ENCODE results near the gene LRPAP1. TPM values are rescaled to one million over a fixed set of nuclear protein-coding genes. Genes with fewer than 3 reads are reported as not detected.
"Not testable (repeated sequence)": the region's sequence is repeated elsewhere in the genome, so short reads cannot be mapped to it uniquely, and the experiment has no call there.

LRPAP1 gene
- polyA plus RNA-seq, 1 of the 3 experiments (the other 2 are of a cell fraction) = 209 TPM

GRCh38 chr4:3555459-3556070 lies 23.3 kb upstream of the LRPAP1 start:
- H3K79me2 ChIP-seq (ENCODE audit: insufficient read depth); H2AFZ ChIP-seq (ENCODE audit: low read depth); H3K27ac ChIP-seq (ENCODE audit: low read depth in 2 of 2, low read length in 1 of 2); H3K4me3 ChIP-seq (ENCODE audit: low read depth in 2 of 2, low read length in 1 of 2); H3K4me2 ChIP-seq; H3K9me3 ChIP-seq; POLR2A ChIA-PET; H4K20me1 ChIP-seq (ENCODE audit: insufficient read depth); H3K27me3 ChIP-seq (ENCODE audit: insufficient read depth); H3K36me3 ChIP-seq (replicated peaks in 1 of 2; ENCODE audit: control insufficient read depth in 1 of 2, insufficient read depth in 2 of 2, low read length in 1 of 2); H3K9me2 ChIP-seq; H3K4me1 ChIP-seq (ENCODE audit: control insufficient read depth in 1 of 2, insufficient read depth in 2 of 2, low read depth in 1 of 2, low read length in 1 of 2); H3K9ac ChIP-seq; CTCF ChIA-PET; DNase-seq; H3F3A ChIP-seq (replicated peaks; ENCODE audit: insufficient read depth): not testable (repeated sequence)
- 70% methylated on average over 12 of the region's 18 CpGs for WGBS (ENCODE audit: low lambda C conversion rate)

GRCh38 chr4:3551366-3551765 lies 19.1 kb upstream of the LRPAP1 start:
- H3K9me3 ChIP-seq; H3K4me2 ChIP-seq; POLR2A ChIA-PET; DNase-seq; H3K79me2 ChIP-seq (ENCODE audit: insufficient read depth); H4K20me1 ChIP-seq (ENCODE audit: insufficient read depth); H3K27ac ChIP-seq (ENCODE audit: low read depth in 2 of 2, low read length in 1 of 2); CTCF ChIA-PET; H3F3A ChIP-seq (replicated peaks; ENCODE audit: insufficient read depth); H3K9ac ChIP-seq; H3K4me1 ChIP-seq (ENCODE audit: control insufficient read depth in 1 of 2, insufficient read depth in 2 of 2, low read depth in 1 of 2, low read length in 1 of 2); H3K4me3 ChIP-seq (ENCODE audit: low read depth in 2 of 2, low read length in 1 of 2); H3K27me3 ChIP-seq (ENCODE audit: insufficient read depth); H3K9me2 ChIP-seq; H2AFZ ChIP-seq (ENCODE audit: low read depth); H3K36me3 ChIP-seq (replicated peaks in 1 of 2; ENCODE audit: control insufficient read depth in 1 of 2, insufficient read depth in 2 of 2, low read length in 1 of 2): not testable (repeated sequence)
- 42% methylated on average over 3 of the region's 7 CpGs for WGBS (ENCODE audit: low lambda C conversion rate)

- not testable (repeated sequence) for H3K9ac ChIP-seq
Observed at GRCh38 chr4:3550792-3551325, 18.6 kb upstream of the LRPAP1 start.

GRCh38 chr4:3550041-3550440 lies 17.8 kb upstream of the LRPAP1 start:
- H3K4me2 ChIP-seq; H3K9me3 ChIP-seq; H3K9ac ChIP-seq; H3K36me3 ChIP-seq (replicated peaks in 1 of 2; ENCODE audit: control insufficient read depth in 1 of 2, insufficient read depth in 2 of 2, low read length in 1 of 2); H2AFZ ChIP-seq (ENCODE audit: low read depth); H3K4me1 ChIP-seq (ENCODE audit: control insufficient read depth in 1 of 2, insufficient read depth in 2 of 2, low read depth in 1 of 2, low read length in 1 of 2); H3K9me2 ChIP-seq; H3K4me3 ChIP-seq (ENCODE audit: low read depth in 2 of 2, low read length in 1 of 2); H4K20me1 ChIP-seq (ENCODE audit: insufficient read depth); H3K79me2 ChIP-seq (ENCODE audit: insufficient read depth); H3F3A ChIP-seq (replicated peaks; ENCODE audit: insufficient read depth); H3K27ac ChIP-seq (ENCODE audit: low read depth in 2 of 2, low read length in 1 of 2); CTCF ChIA-PET; H3K27me3 ChIP-seq (ENCODE audit: insufficient read depth); DNase-seq; POLR2A ChIA-PET: not testable (repeated sequence)
- WGBS (ENCODE audit: low lambda C conversion rate) = 66% methylated on average over 2 of the region's 6 CpGs

More at GRCh38 chr4:3550792-3551325, 18.6 kb upstream of the LRPAP1 start:
- H3K9me3 ChIP-seq; POLR2A ChIA-PET; H3K27me3 ChIP-seq (ENCODE audit: insufficient read depth); H3K79me2 ChIP-seq (ENCODE audit: insufficient read depth); H3F3A ChIP-seq (replicated peaks; ENCODE audit: insufficient read depth); CTCF ChIA-PET; H3K9me2 ChIP-seq; H3K27ac ChIP-seq (ENCODE audit: low read depth in 2 of 2, low read length in 1 of 2); H3K4me3 ChIP-seq (ENCODE audit: low read depth in 2 of 2, low read length in 1 of 2); H3K4me2 ChIP-seq; DNase-seq; H3K4me1 ChIP-seq (ENCODE audit: control insufficient read depth in 1 of 2, insufficient read depth in 2 of 2, low read depth in 1 of 2, low read length in 1 of 2); H2AFZ ChIP-seq (ENCODE audit: low read depth); H4K20me1 ChIP-seq (ENCODE audit: insufficient read depth); H3K36me3 ChIP-seq (replicated peaks in 1 of 2; ENCODE audit: control insufficient read depth in 1 of 2, insufficient read depth in 2 of 2, low read length in 1 of 2): not testable (repeated sequence)
- 57% methylated on average over 8 of the region's 12 CpGs for WGBS (ENCODE audit: low lambda C conversion rate)

GRCh38 chr4:3549694-3550001 lies 17.4 kb upstream of the LRPAP1 start:
- not testable (repeated sequence) for H3K36me3 ChIP-seq (replicated peaks in 1 of 2; ENCODE audit: control insufficient read depth in 1 of 2, insufficient read depth in 2 of 2, low read length in 1 of 2)
- 20% methylated on average over 1 of the region's 6 CpGs for WGBS (ENCODE audit: low lambda C conversion rate)

GRCh38 chr4:3548991-3549693 lies 16.9 kb upstream of the LRPAP1 start:
- POLR2A ChIA-PET; H3K4me1 ChIP-seq (ENCODE audit: control insufficient read depth in 1 of 2, insufficient read depth in 2 of 2, low read depth in 1 of 2, low read length in 1 of 2); H2AFZ ChIP-seq (ENCODE audit: low read depth); H3K9me2 ChIP-seq; H4K20me1 ChIP-seq (ENCODE audit: insufficient read depth); H3F3A ChIP-seq (replicated peaks; ENCODE audit: insufficient read depth); H3K9me3 ChIP-seq; H3K4me3 ChIP-seq (ENCODE audit: low read depth in 2 of 2, low read length in 1 of 2); H3K79me2 ChIP-seq (ENCODE audit: insufficient read depth); CTCF ChIA-PET; H3K4me2 ChIP-seq; DNase-seq; H3K27me3 ChIP-seq (ENCODE audit: insufficient read depth); H3K36me3 ChIP-seq (replicated peaks in 1 of 2; ENCODE audit: control insufficient read depth in 1 of 2, insufficient read depth in 2 of 2, low read length in 1 of 2); H3K9ac ChIP-seq; H3K27ac ChIP-seq (ENCODE audit: low read depth in 2 of 2, low read length in 1 of 2): not testable (repeated sequence)
- WGBS (ENCODE audit: low lambda C conversion rate) = 57% methylated on average over 13 of the region's 21 CpGs

More at GRCh38 chr4:3549694-3550001, 17.4 kb upstream of the LRPAP1 start:
- H2AFZ ChIP-seq (ENCODE audit: low read depth); H3K9ac ChIP-seq; H3K9me2 ChIP-seq; H4K20me1 ChIP-seq (ENCODE audit: insufficient read depth); H3K27ac ChIP-seq (ENCODE audit: low read depth in 2 of 2, low read length in 1 of 2); DNase-seq; H3K4me2 ChIP-seq; H3K9me3 ChIP-seq; POLR2A ChIA-PET; H3F3A ChIP-seq (replicated peaks; ENCODE audit: insufficient read depth); H3K4me1 ChIP-seq (ENCODE audit: control insufficient read depth in 1 of 2, insufficient read depth in 2 of 2, low read depth in 1 of 2, low read length in 1 of 2); H3K27me3 ChIP-seq (ENCODE audit: insufficient read depth); CTCF ChIA-PET; H3K4me3 ChIP-seq (ENCODE audit: low read depth in 2 of 2, low read length in 1 of 2); H3K79me2 ChIP-seq (ENCODE audit: insufficient read depth): not testable (repeated sequence)

Data from SK-N-SH (cell line).